GM23248 (cell line): ENCODE data around the gene MYL4.

Experiments used
- EZH2 ChIP-seq: fragments of 200-600 bp; sonication (generic); IDR thresholded peaks from 2 replicates; pipeline ENCODE4 v1.6.1; 2018; ENCODE audit warnings: antibody characterized with exemption, mild to moderate bottlenecking; ENCODE audit not compliant: insufficient read depth, poor library complexity, severe bottlenecking
- EZH2phosphoT487 ChIP-seq: fragments of 200-600 bp; sonication (generic); IDR thresholded peaks from 2 replicates; pipeline ENCODE4 v1.6.1; 2018; ENCODE audit warnings: antibody characterized with exemption, moderate library complexity, mild to moderate bottlenecking, low read depth; ENCODE audit not compliant: insufficient read depth

GRCh38 chr17:47225911-47226688 lies 17.0 kb downstream of the MYL4 start:
- TF ChIP-seq EZH2phosphoT487 (no peak), EZH2 (no peak)
